Fibroblast of skin of scalp (primary cell): ENCODE data around the gene CASZ1.

Experiments
- DNase-seq: peaks from one replicate; pipeline ENCODE4 v3.0.0-alpha.2; 2013

Gene CASZ1

GRCh38 chr1:10597492-10598388 lies 198.7 kb downstream of the CASZ1 start:
- DNase-seq, result no peak

GRCh38 chr1:10596780-10597179 lies 199.7 kb downstream of the CASZ1 start:
- DNase-seq, result no peak

GRCh38 chr1:10594595-10595223 lies 201.7 kb downstream of the CASZ1 start:
- no peak for DNase-seq

GRCh38 chr1:10593750-10594149 lies 202.7 kb downstream of the CASZ1 start:
- no peak for DNase-seq

GRCh38 chr1:10592373-10592772 lies 204.1 kb downstream of the CASZ1 start:
- no peak for DNase-seq

- DNase-seq, result no peak
These were observed 205.4 kb downstream of the CASZ1 start for GRCh38 chr1:10591010-10591409.

GRCh38 chr1:10589074-10589473 lies 207.4 kb downstream of the CASZ1 start:
- no peak for DNase-seq

GRCh38 chr1:10588640-10589039 lies 207.8 kb downstream of the CASZ1 start:
- no peak for DNase-seq
